Measurements from ENCODE around the gene KRTAP10-4.
"Not testable (repeated sequence)": the region's sequence is repeated elsewhere in the genome, so short reads cannot be mapped to it uniquely, and the experiment has no call there.

KRTAP10-4 gene

GRCh38 chr21:44609193-44609592 is 35.7 kb downstream of the KRTAP10-4 start:
- no peak for DNase-seq
- intact Hi-C loops (cut with DNase I; ENCODE audit: low total_unique reads), result no loop called here
- peaks cover 0 to 21% of the 10 kb centered on the region in 2 donors for H3K27me3 ChIP-seq
- H3K4me3 ChIP-seq, result no peak overlapping the region
- no peak for TF ChIP-seq CTCF (IDR thresholded peaks at IDR 0.05)
- no peaks in the 10 kb centered on the region for H3K4me1 ChIP-seq
- H3K36me3 ChIP-seq, result no peaks in the 10 kb centered on the region
- peaks cover 0 to 24% (median 21%) of the 10 kb centered on the region in 3 donors for H3K9me3 ChIP-seq
- no peak overlapping the region for H3K27ac ChIP-seq

GRCh38 chr21:44610157-44610843 is 36.8 kb downstream of the KRTAP10-4 start:
- H3K4me1 ChIP-seq; intact Hi-C loops (cut with DNase I; ENCODE audit: low total_unique reads); DNase-seq; H3K36me3 ChIP-seq; H3K4me3 ChIP-seq; H3K27ac ChIP-seq: not testable (repeated sequence)
- peaks cover 0 to 24% (median 21%) of the 10 kb centered on the region in 3 donors for H3K9me3 ChIP-seq
- peaks cover 0 to 30% of the 10 kb centered on the region in 2 donors for H3K27me3 ChIP-seq

- intact Hi-C loops (cut with DNase I; ENCODE audit: low total_unique reads), result no loop called here
- no peaks in the 10 kb centered on the region for H3K4me1 ChIP-seq
- H3K36me3 ChIP-seq, result no peaks in the 10 kb centered on the region
- H3K9me3 ChIP-seq, result peaks cover 0 to 24% (median 21%) of the 10 kb centered on the region in 3 donors
- no peak for DNase-seq
- no peak overlapping the region for H3K4me3 ChIP-seq
- no peak for TF ChIP-seq CTCF (IDR thresholded peaks at IDR 0.05)
- peaks cover 0 to 37% of the 10 kb centered on the region in 2 donors for H3K27me3 ChIP-seq
- H3K27ac ChIP-seq, result no peak overlapping the region
Observed at GRCh38 chr21:44611551-44611950, 38.0 kb downstream of the KRTAP10-4 start.

- Histone ChIP-seq H3K9me3 (peaks cover 0 to 24% (median 21%) of the 10 kb centered on the region in 3 donors), H3K36me3 (no peaks in the 10 kb centered on the region), H3K4me1 (no peaks in the 10 kb centered on the region), H3K4me3 (no peak within 1 kb of the TSS), H3K27ac (no peak within 1 kb of the TSS), H3K27me3 (peaks cover 0 to 39% of the 10 kb centered on the region in 2 donors)
- DNase-seq, result no peak
- TF ChIP-seq CTCF (IDR thresholded peaks at IDR 0.05), result no peak
- intact Hi-C loops (cut with DNase I; ENCODE audit: low total_unique reads), result no loop called here
Observed at GRCh38 chr21:44612029-44612486, 38.5 kb downstream of the KRTAP10-4 start, which contains the start of gene KRTAP10-8. TSS of gene KRTAP10-8 (plus strand) at chr21:44612079. CDS start at chr21:44612101, 22 bp downstream.

- peaks cover 0 to 24% (median 21%) of the 10 kb centered on the region in 3 donors for H3K9me3 ChIP-seq
- no peaks in the 10 kb centered on the region for H3K4me1 ChIP-seq
- intact Hi-C loops (cut with DNase I; ENCODE audit: low total_unique reads), result no loop called here
- no peak for TF ChIP-seq CTCF (IDR thresholded peaks at IDR 0.05)
- DNase-seq, result no peak
- H3K27me3 ChIP-seq, result peaks cover 0 to 41% of the 10 kb centered on the region in 2 donors
- no peak overlapping the region for H3K27ac ChIP-seq
- H3K4me3 ChIP-seq, result no peak overlapping the region
- H3K36me3 ChIP-seq, result no peaks in the 10 kb centered on the region
Observed at GRCh38 chr21:44612669-44613229, 39.2 kb downstream of the KRTAP10-4 start.

Measured in tibial artery (tissue), 4 donors.